RKO (cell line): ENCODE results near the gene GRK4.

Experiments
- DNase-seq: peaks from one replicate; pipeline ENCODE4 v3.0.0-alpha.2; 2016; ENCODE audit warnings: low spot score

The GRK4 gene

GRCh38 chr4:3073158-3074077, 110.0 kb downstream of the GRK4 start:
- no peak for DNase-seq

GRCh38 chr4:3074078-3074845, 110.9 kb downstream of the GRK4 start, which contains the start of the genes HTT and HTT-AS:
Gene HTT, plus strand, starts transcription at chr4:3074681. Its CDS starts 145 bp downstream, at chr4:3074826.
Gene HTT-AS, minus strand, starts transcription at chr4:3074538.
- peak; percentile 94 for DNase-seq

GRCh38 chr4:3074846-3075651, 111.7 kb downstream of the GRK4 start:
- DNase-seq, result peak; percentile 65

- DNase-seq, result peak; percentile 84
Observed at GRCh38 chr4:3075652-3075981, 112.2 kb downstream of the GRK4 start.

GRCh38 chr4:3077796-3078195, 114.4 kb downstream of the GRK4 start:
- DNase-seq, result no peak

GRCh38 chr4:3079694-3080123, 116.3 kb downstream of the GRK4 start:
- DNase-seq, result no peak

- no peak for DNase-seq
Observed at GRCh38 chr4:3082925-3083515, 119.6 kb downstream of the GRK4 start.

GRCh38 chr4:3083732-3084131, 120.4 kb downstream of the GRK4 start:
- no peak for DNase-seq

GRCh38 chr4:3085948-3086670, 122.7 kb downstream of the GRK4 start:
- DNase-seq, result no peak

- no peak for DNase-seq
Observed at GRCh38 chr4:3087115-3087797, 123.9 kb downstream of the GRK4 start.
